HUES48 (cell line): ENCODE results near the gene PDX1.
"Not testable (repeated sequence)": the region's sequence is repeated elsewhere in the genome, so short reads cannot be mapped to it uniquely, and the experiment has no call there.

Source experiments
- H3K27ac ChIP-seq: one replicate; pipeline ENCODE4 v1.7.0; 2013; ENCODE audit warnings: low read depth, low read length, inconsistent platforms
- H3K27me3 ChIP-seq: 2 replicates; pipeline ENCODE4 v1.6.1; 2013; ENCODE audit warnings: mild to moderate bottlenecking, low read length; ENCODE audit not compliant: control insufficient read depth, insufficient read depth
- H3K36me3 ChIP-seq: 2 replicates; pipeline ENCODE4 v1.6.1; 2013; ENCODE audit warnings: low read length; ENCODE audit not compliant: control insufficient read depth, insufficient read depth
- H3K4me1 ChIP-seq: 2 replicates; pipeline ENCODE4 v1.6.1; 2013; ENCODE audit warnings: mild to moderate bottlenecking, low read length; ENCODE audit not compliant: control insufficient read depth, insufficient read depth
- H3K4me3 ChIP-seq: 2 replicates; pipeline ENCODE4 v1.5.1; 2013; ENCODE audit warnings: mild to moderate bottlenecking, low read depth, low read length
- H3K9ac ChIP-seq: 2 replicates; pipeline ENCODE4 v1.6.1; 2013; ENCODE audit warnings: mild to moderate bottlenecking, low read depth, low read length, moderate library complexity
- H3K9me3 ChIP-seq: 2 replicates; pipeline ENCODE4 v1.6.1; 2013; ENCODE audit warnings: low read length; ENCODE audit not compliant: control insufficient read depth, insufficient read depth

PDX1 gene

GRCh38 chr13:27960362-27961226, 40.8 kb downstream of the PDX1 start:
- H3K9ac ChIP-seq = no peak overlapping the region
- peaks cover 100% of the 10 kb centered on the region for H3K27me3 ChIP-seq
- H3K27ac ChIP-seq = peak overlapping the region; percentile 2
- H3K4me1 ChIP-seq = peaks cover 23% of the 10 kb centered on the region
- peak overlapping the region; percentile 4; the same call in 1 of the 2 replicates for H3K4me3 ChIP-seq
- H3K36me3 ChIP-seq = no peaks in the 10 kb centered on the region
- H3K9me3 ChIP-seq = no peaks in the 10 kb centered on the region

GRCh38 chr13:27961227-27962085, 41.7 kb downstream of the PDX1 start:
- no peak overlapping the region for H3K4me3 ChIP-seq

DNA sequence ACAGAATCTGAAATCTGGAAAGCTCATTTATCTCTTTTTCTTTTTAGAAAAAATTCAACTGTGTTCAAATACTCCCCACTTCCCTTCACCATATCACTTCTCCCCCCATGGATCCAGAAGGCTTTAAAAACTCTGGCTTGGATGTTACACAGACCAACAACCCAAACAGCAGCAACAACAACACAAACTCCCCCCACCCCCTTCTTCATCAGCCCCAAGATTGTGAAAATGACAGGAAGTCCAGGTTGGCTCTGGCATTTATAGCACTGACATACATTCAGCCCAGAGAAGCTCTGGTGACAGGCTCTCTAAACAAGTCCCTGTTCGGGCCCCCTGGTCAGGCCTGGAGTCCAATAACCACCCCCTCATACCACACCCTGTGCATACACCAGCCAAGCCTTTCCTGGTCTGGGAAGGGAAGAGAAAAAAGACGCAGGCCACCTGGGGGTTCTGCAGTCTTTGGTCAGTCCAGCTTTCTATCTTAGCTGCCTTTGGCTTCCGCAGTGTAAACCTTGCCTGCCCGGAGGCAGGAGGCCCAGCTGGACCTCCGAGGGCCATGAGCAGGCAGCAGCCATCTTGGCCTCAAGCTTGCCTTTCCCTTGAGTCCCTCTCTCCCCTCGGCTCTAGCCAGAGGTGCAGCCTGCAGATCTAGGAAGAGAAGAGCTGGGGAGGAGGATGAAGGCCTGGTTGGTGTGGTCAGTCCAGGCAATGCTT, 42.5 kb downstream of the PDX1 start:
- H3K9me3 ChIP-seq = no peaks in the 10 kb centered on the region
- no peak overlapping the region for H3K4me3 ChIP-seq
- peaks cover 100% of the 10 kb centered on the region for H3K27me3 ChIP-seq
- no peaks in the 10 kb centered on the region for H3K36me3 ChIP-seq
- no peak overlapping the region for H3K27ac ChIP-seq
- H3K4me1 ChIP-seq = peaks cover 31% of the 10 kb centered on the region
- H3K9ac ChIP-seq = no peak overlapping the region

More at GRCh38 chr13:27961227-27962085, 41.7 kb downstream of the PDX1 start:
- H3K36me3 ChIP-seq = no peaks in the 10 kb centered on the region
- no peak overlapping the region for H3K9ac ChIP-seq
- peaks cover 100% of the 10 kb centered on the region for H3K27me3 ChIP-seq
- H3K9me3 ChIP-seq = no peaks in the 10 kb centered on the region
- no peak overlapping the region for H3K27ac ChIP-seq
- H3K4me1 ChIP-seq = peaks cover 29% of the 10 kb centered on the region

GRCh38 chr13:27962982-27963381, 43.2 kb downstream of the PDX1 start:
- Histone ChIP-seq H3K27me3 (peaks cover 100% of the 10 kb centered on the region), H3K9ac (no peak overlapping the region), H3K36me3 (no peaks in the 10 kb centered on the region), H3K27ac (no peak overlapping the region), H3K4me1 (peaks cover 31% of the 10 kb centered on the region), H3K9me3 (no peaks in the 10 kb centered on the region), H3K4me3 (no peak overlapping the region)

GRCh38 chr13:27963491-27963890, 43.7 kb downstream of the PDX1 start:
- Histone ChIP-seq H3K4me1 (peaks cover 31% of the 10 kb centered on the region), H3K9me3 (no peaks in the 10 kb centered on the region), H3K36me3 (no peaks in the 10 kb centered on the region), H3K27me3 (peaks cover 100% of the 10 kb centered on the region), H3K4me3 (no peak overlapping the region), H3K27ac (no peak overlapping the region), H3K9ac (no peak overlapping the region)

GRCh38 chr13:27964206-27964605, 44.4 kb downstream of the PDX1 start:
- H3K9ac ChIP-seq, H3K27ac ChIP-seq, H3K9me3 ChIP-seq, H3K36me3 ChIP-seq, H3K4me3 ChIP-seq: not testable (repeated sequence)
- Histone ChIP-seq H3K27me3 (peaks cover 100% of the 10 kb centered on the region), H3K4me1 (peaks cover 32% of the 10 kb centered on the region)

GRCh38 chr13:27964741-27965323, 45.0 kb downstream of the PDX1 start:
- Histone ChIP-seq H3K27ac (no peak overlapping the region), H3K4me1 (peaks cover 39% of the 10 kb centered on the region), H3K27me3 (peaks cover 100% of the 10 kb centered on the region)

GRCh38 chr13:27965343-27965739, 45.5 kb downstream of the PDX1 start:
- Histone ChIP-seq H3K27ac (no peak overlapping the region), H3K9ac (no peak overlapping the region), H3K27me3 (peaks cover 100% of the 10 kb centered on the region), H3K4me1 (peaks cover 44% of the 10 kb centered on the region), H3K36me3 (no peaks in the 10 kb centered on the region), H3K4me3 (no peak overlapping the region), H3K9me3 (no peaks in the 10 kb centered on the region)

More at GRCh38 chr13:27964741-27965323, 45.0 kb downstream of the PDX1 start:
- H3K4me3 ChIP-seq = no peak overlapping the region
- no peaks in the 10 kb centered on the region for H3K9me3 ChIP-seq
- no peak overlapping the region for H3K9ac ChIP-seq
- H3K36me3 ChIP-seq = no peaks in the 10 kb centered on the region

DNA sequence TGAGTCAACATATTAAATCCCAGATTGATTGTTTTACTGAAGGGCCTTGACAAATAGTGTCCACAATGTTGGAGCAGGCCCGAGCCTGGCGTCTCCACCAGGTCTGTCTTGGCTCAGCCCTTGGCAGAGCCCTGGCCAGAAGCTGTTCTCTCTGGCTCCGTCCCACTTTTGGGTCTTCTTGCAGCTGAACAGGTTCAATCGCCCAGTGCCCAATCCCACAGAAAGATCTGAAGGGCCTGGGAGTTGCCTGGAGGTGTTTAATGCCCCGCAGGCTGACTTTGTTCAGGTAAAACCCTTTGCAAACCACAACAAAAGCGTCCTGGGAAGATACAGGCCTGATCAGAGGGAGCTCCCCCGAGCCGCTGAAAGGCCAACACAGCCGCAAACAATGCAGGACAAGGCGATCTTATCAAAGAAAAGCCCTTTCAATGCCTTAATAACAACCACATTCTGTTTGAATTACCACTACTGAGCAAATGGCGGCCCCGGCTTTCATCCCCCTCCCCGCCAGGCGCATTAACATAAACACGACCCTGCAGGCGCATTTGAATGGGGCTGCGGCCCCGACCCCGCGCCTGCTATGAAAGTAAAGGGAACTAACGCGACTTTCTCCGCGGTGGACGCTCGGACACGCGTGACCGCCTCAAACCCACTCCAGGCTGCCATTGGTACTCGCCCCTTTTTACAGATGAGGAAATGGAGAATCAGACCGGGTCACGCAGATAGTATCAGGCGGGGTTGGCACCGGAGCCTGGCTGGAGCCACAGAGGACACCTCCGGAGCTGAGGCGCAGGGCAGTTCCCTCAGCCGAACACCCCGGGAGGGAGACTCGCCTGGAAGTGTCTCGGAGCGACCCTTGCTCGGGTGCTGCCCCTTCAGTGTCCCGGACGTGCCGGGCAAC, 46.2 kb downstream of the PDX1 start:
- H3K27ac ChIP-seq = no peak overlapping the region
- H3K9me3 ChIP-seq = no peaks in the 10 kb centered on the region
- no peak overlapping the region for H3K4me3 ChIP-seq
- peaks cover 50% of the 10 kb centered on the region for H3K4me1 ChIP-seq
- H3K36me3 ChIP-seq = no peaks in the 10 kb centered on the region
- H3K9ac ChIP-seq = no peak overlapping the region
- H3K27me3 ChIP-seq = peaks cover 100% of the 10 kb centered on the region
